ENCODE results near the gene HPCAL1.

Gene HPCAL1

DNA sequence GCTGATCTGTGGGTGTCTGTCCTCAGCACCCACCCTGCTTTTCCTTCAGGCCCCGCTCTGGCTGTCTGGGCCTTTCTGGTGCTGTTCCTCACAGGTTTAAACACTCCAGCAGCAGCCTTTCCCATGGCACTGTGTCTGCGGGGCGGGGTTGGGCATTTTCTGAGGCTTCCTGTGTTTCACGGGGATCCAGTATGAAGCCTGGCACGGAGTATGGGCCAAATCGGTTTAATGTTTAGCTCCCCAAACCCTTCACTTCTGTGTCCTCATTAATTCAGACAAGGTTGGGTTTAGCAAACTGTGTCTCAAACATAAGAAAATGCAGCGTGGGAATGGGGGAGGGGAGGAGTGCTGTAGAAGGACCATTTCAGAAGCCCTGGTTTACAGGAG lies 44.9 kb downstream of the HPCAL1 start:
- ChIA-PET POLR2A (no interaction called here), CTCF (interaction anchor here (1.3 to 2.7 kb wide), 5 partner anchors 13 to 88 kb away, joined by 4 to 10 read pairs (median 10); no protein-coding TSS in a partner anchor)
- H3K36me3 ChIP-seq (ENCODE audit: control insufficient read depth in 4 of 4, insufficient read depth in 4 of 4, low read length in 3 of 4): peaks cover 0 to under 1% (median 0%) of the 10 kb centered on the region in 4 experiments
- H3K27me3 ChIP-seq (replicated peaks in 2 of 5; ENCODE audit: control insufficient read depth in 4 of 5, insufficient read depth in 5 of 5, low read length in 4 of 5): no peaks in the 10 kb centered on the region
- 70% methylated on average over 6 of the region's 7 CpGs for WGBS (ENCODE audit: insufficient coverage)
- DNase-seq: no peak
- H3K9me3 ChIP-seq (ENCODE audit: control extremely low read depth in 1 of 5, control insufficient read depth in 4 of 5, insufficient read depth in 2 of 5, low read depth in 1 of 5, low read length in 4 of 5): no peaks in the 10 kb centered on the region
- no peak overlapping the region for H3K4me3 ChIP-seq (ENCODE audit: control insufficient read depth in 1 of 7, extremely low read depth in 1 of 7, insufficient read depth in 4 of 7, low read depth in 2 of 7, low read length in 6 of 7)
- no peak overlapping the region for H3K27ac ChIP-seq (ENCODE audit: insufficient read depth in 1 of 2, low read depth in 1 of 2, low read length in 2 of 2, poor library complexity in 1 of 2, severe bottlenecking in 2 of 2)
- H3K4me1 ChIP-seq (ENCODE audit: control extremely low read depth in 1 of 4, control insufficient read depth in 4 of 4, insufficient read depth in 4 of 4, low read length in 3 of 4): peaks cover 4 to 55% (median 33%) of the 10 kb centered on the region in 4 experiments

DNA sequence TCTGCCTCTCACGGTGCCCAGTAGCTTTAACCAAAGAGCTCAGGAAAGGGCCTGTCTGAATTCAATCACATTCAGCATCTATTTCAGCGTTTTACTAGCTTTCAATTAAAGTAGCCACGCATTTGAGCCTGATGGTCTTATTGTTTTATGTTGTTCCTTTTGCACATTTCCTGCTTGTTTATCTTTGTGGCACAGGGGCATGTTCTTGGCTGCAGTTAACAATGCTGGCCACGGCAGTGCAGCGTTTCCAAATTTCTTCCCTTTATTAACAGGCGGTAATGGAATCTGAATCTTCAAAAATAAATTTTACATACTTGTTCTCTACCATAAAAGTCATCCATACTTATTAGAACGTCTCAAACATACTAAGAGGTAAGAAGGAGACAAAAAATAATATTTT lies 46.2 kb downstream of the HPCAL1 start:
- DNase-seq: peak in 2 of 3 donors; percentile 53 to 69
- Histone ChIP-seq H3K27me3 (replicated peaks in 2 of 5; ENCODE audit: control insufficient read depth in 4 of 5, insufficient read depth in 5 of 5, low read length in 4 of 5) (no peaks in the 10 kb centered on the region), H3K4me1 (ENCODE audit: control extremely low read depth in 1 of 4, control insufficient read depth in 4 of 4, insufficient read depth in 4 of 4, low read length in 3 of 4) (peaks cover 4 to 48% (median 29%) of the 10 kb centered on the region in 4 experiments), H3K36me3 (ENCODE audit: control insufficient read depth in 4 of 4, insufficient read depth in 4 of 4, low read length in 3 of 4) (peaks cover 0 to 6% (median under 1%) of the 10 kb centered on the region in 4 experiments), H3K9me3 (ENCODE audit: control extremely low read depth in 1 of 5, control insufficient read depth in 4 of 5, insufficient read depth in 2 of 5, low read depth in 1 of 5, low read length in 4 of 5) (no peaks in the 10 kb centered on the region), H3K27ac (ENCODE audit: insufficient read depth in 1 of 2, low read depth in 1 of 2, low read length in 2 of 2, poor library complexity in 1 of 2, severe bottlenecking in 2 of 2) (no peak overlapping the region), H3K4me3 (ENCODE audit: control insufficient read depth in 1 of 7, extremely low read depth in 1 of 7, insufficient read depth in 4 of 7, low read depth in 2 of 7, low read length in 6 of 7) (peak overlapping the region in 1 of 7 experiments; percentile 13)
- POLR2A ChIA-PET: no interaction called here
- CTCF ChIA-PET: interaction anchor here (1.0 to 2.7 kb wide), 8 partner anchors 8 to 86 kb away, joined by 3 to 10 read pairs (median 8); no protein-coding TSS in a partner anchor
- 17% methylated on average over 2 of the region's 7 CpGs for WGBS (ENCODE audit: insufficient coverage)

DNA sequence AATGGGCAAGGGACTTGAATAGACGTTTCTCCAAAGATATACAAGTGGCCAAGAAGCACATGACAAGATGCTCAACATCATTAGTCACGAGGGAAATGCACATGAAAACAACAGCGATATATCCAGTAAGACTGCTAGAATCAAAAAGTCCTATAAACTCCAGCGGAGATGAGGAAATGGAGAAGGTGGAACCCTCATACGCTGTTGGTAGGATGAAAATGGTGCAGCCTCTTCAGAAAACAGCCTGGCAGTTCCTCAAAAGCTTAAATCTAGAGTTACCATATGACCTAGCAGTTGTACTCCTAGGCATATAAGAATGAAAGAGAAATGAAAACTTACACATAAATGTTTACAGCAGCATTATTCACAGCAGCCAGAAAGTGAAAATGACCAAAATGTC lies 48.1 kb downstream of the HPCAL1 start:
- H3K36me3 ChIP-seq (ENCODE audit: control insufficient read depth in 4 of 4, insufficient read depth in 4 of 4, low read length in 3 of 4): peaks cover 5 to 10% (median 7%) of the 10 kb centered on the region in 4 experiments
- POLR2A ChIA-PET: interaction anchor here (1.0 kb wide), 1 partner anchor 9 kb away, joined by 5 read pairs; no protein-coding TSS in a partner anchor
- no peak overlapping the region for H3K4me3 ChIP-seq (ENCODE audit: control insufficient read depth in 1 of 7, extremely low read depth in 1 of 7, insufficient read depth in 4 of 7, low read depth in 2 of 7, low read length in 6 of 7)
- WGBS (ENCODE audit: insufficient coverage): 54% methylated on average over 2 of the region's 5 CpGs
- H3K27ac ChIP-seq (ENCODE audit: insufficient read depth in 1 of 2, low read depth in 1 of 2, low read length in 2 of 2, poor library complexity in 1 of 2, severe bottlenecking in 2 of 2): no peak overlapping the region
- H3K4me1 ChIP-seq (ENCODE audit: control extremely low read depth in 1 of 4, control insufficient read depth in 4 of 4, insufficient read depth in 4 of 4, low read length in 3 of 4): peaks cover 4 to 38% (median 21%) of the 10 kb centered on the region in 4 experiments
- H3K27me3 ChIP-seq (replicated peaks in 2 of 5; ENCODE audit: control insufficient read depth in 4 of 5, insufficient read depth in 5 of 5, low read length in 4 of 5): no peaks in the 10 kb centered on the region
- H3K9me3 ChIP-seq (ENCODE audit: control extremely low read depth in 1 of 5, control insufficient read depth in 4 of 5, insufficient read depth in 2 of 5, low read depth in 1 of 5, low read length in 4 of 5): no peaks in the 10 kb centered on the region
- CTCF ChIA-PET: interaction anchor here (1.9 to 2.6 kb wide), 2 partner anchors 13 to 58 kb away, joined by 6 to 12 read pairs; no protein-coding TSS in a partner anchor
- DNase-seq: peak in 2 of 3 donors; percentile 57 to 59

DNA sequence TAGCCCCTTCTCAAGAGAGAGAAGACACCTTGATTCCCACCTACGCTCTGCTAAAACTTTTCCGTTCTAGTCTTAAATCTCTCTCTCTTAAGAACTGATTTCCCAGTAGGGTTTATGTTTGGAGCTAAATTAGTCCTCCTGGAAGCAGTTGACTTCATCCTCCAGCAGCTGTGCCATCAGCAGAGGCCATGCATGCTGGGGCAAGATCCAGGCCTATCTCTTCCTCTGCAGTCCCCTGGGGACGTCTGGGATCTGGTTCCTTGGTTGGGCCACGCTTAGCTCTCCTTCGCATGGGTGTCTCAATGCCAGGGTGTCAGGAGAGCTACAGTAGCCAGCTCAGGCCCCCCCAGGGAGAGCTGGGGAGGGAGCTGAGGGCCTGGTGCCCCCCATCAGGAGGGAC lies 49.7 kb downstream of the HPCAL1 start:
- Histone ChIP-seq H3K4me1 (ENCODE audit: control extremely low read depth in 1 of 4, control insufficient read depth in 4 of 4, insufficient read depth in 4 of 4, low read length in 3 of 4) (peaks cover 4 to 26% (median 10%) of the 10 kb centered on the region in 4 experiments), H3K27ac (ENCODE audit: insufficient read depth in 1 of 2, low read depth in 1 of 2, low read length in 2 of 2, poor library complexity in 1 of 2, severe bottlenecking in 2 of 2) (no peak overlapping the region), H3K36me3 (ENCODE audit: control insufficient read depth in 4 of 4, insufficient read depth in 4 of 4, low read length in 3 of 4) (peaks cover 5 to 10% (median 7%) of the 10 kb centered on the region in 4 experiments), H3K9me3 (ENCODE audit: control extremely low read depth in 1 of 5, control insufficient read depth in 4 of 5, insufficient read depth in 2 of 5, low read depth in 1 of 5, low read length in 4 of 5) (no peaks in the 10 kb centered on the region), H3K27me3 (replicated peaks in 2 of 5; ENCODE audit: control insufficient read depth in 4 of 5, insufficient read depth in 5 of 5, low read length in 4 of 5) (no peaks in the 10 kb centered on the region), H3K4me3 (ENCODE audit: control insufficient read depth in 1 of 7, extremely low read depth in 1 of 7, insufficient read depth in 4 of 7, low read depth in 2 of 7, low read length in 6 of 7) (no peak overlapping the region)
- WGBS (ENCODE audit: insufficient coverage): 90% methylated on average over 3 of the region's 5 CpGs
- no peak for DNase-seq
- ChIA-PET POLR2A (no interaction called here), CTCF (interaction anchor here (1.1 to 2.6 kb wide), 5 partner anchors 8 to 83 kb away, joined by 3 to 12 read pairs (median 5); no protein-coding TSS in a partner anchor)

GRCh38 chr2:10352972-10353371 lies 50.3 kb downstream of the HPCAL1 start:
- POLR2A ChIA-PET: interaction anchor here (0.6 kb wide), 1 partner anchor 114 kb away, joined by 3 read pairs; no protein-coding TSS in a partner anchor
- peaks cover 4 to 20% (median 6%) of the 10 kb centered on the region in 4 experiments for H3K4me1 ChIP-seq (ENCODE audit: control extremely low read depth in 1 of 4, control insufficient read depth in 4 of 4, insufficient read depth in 4 of 4, low read length in 3 of 4)
- H3K4me3 ChIP-seq (ENCODE audit: control insufficient read depth in 1 of 7, extremely low read depth in 1 of 7, insufficient read depth in 4 of 7, low read depth in 2 of 7, low read length in 6 of 7): no peak overlapping the region

DNA sequence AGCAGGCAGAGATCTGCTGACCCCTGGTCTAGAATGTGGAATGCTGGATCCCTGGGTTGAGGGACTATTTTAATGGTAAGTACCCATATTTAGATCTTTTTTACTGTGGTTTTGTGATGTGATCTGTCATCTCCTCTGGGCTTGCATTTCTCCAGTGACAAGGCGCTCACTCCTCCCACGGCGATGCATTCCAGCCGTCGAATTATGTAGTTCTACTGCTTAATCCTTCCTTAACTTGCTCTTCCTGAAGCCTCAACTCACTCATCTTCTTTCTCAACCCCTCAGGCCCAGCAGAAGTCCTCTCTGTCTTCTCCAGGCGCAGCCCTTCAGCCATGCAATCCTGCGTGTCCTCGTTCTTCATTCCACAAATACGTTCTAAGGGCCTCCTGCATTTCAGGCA lies 51.2 kb downstream of the HPCAL1 start:
- no peak overlapping the region for H3K4me3 ChIP-seq (ENCODE audit: control insufficient read depth in 1 of 7, extremely low read depth in 1 of 7, insufficient read depth in 4 of 7, low read depth in 2 of 7, low read length in 6 of 7)
- ChIA-PET POLR2A (no interaction called here), CTCF (interaction anchor here (1.0 to 1.8 kb wide), 2 partner anchors 21 to 54 kb away, joined by 3 to 8 read pairs; no protein-coding TSS in a partner anchor)
- no peak for DNase-seq
- peaks cover 6 to 14% (median 11%) of the 10 kb centered on the region in 4 experiments for H3K36me3 ChIP-seq (ENCODE audit: control insufficient read depth in 4 of 4, insufficient read depth in 4 of 4, low read length in 3 of 4)
- 95% methylated on average over 9 of the region's 9 CpGs for WGBS (ENCODE audit: insufficient coverage)
- H3K4me1 ChIP-seq (ENCODE audit: control extremely low read depth in 1 of 4, control insufficient read depth in 4 of 4, insufficient read depth in 4 of 4, low read length in 3 of 4): peaks cover under 1 to 13% (median 3%) of the 10 kb centered on the region in 4 experiments
- H3K9me3 ChIP-seq (ENCODE audit: control extremely low read depth in 1 of 5, control insufficient read depth in 4 of 5, insufficient read depth in 2 of 5, low read depth in 1 of 5, low read length in 4 of 5): no peaks in the 10 kb centered on the region
- no peak overlapping the region for H3K27ac ChIP-seq (ENCODE audit: insufficient read depth in 1 of 2, low read depth in 1 of 2, low read length in 2 of 2, poor library complexity in 1 of 2, severe bottlenecking in 2 of 2)
- no peaks in the 10 kb centered on the region for H3K27me3 ChIP-seq (replicated peaks in 2 of 5; ENCODE audit: control insufficient read depth in 4 of 5, insufficient read depth in 5 of 5, low read length in 4 of 5)

More at GRCh38 chr2:10352972-10353371, 50.3 kb downstream of the HPCAL1 start:
- H3K27me3 ChIP-seq (replicated peaks in 2 of 5; ENCODE audit: control insufficient read depth in 4 of 5, insufficient read depth in 5 of 5, low read length in 4 of 5): no peaks in the 10 kb centered on the region
- peaks cover 6 to 10% (median 7%) of the 10 kb centered on the region in 4 experiments for H3K36me3 ChIP-seq (ENCODE audit: control insufficient read depth in 4 of 4, insufficient read depth in 4 of 4, low read length in 3 of 4)
- CTCF ChIA-PET: interaction anchor here (0.8 to 2.6 kb wide), 6 partner anchors 9 to 83 kb away, joined by 3 to 12 read pairs (median 4); no protein-coding TSS in a partner anchor
- 97% methylated on average over 5 of the region's 7 CpGs for WGBS (ENCODE audit: insufficient coverage)
- DNase-seq: no peak
- H3K27ac ChIP-seq (ENCODE audit: insufficient read depth in 1 of 2, low read depth in 1 of 2, low read length in 2 of 2, poor library complexity in 1 of 2, severe bottlenecking in 2 of 2): no peak overlapping the region
- H3K9me3 ChIP-seq (ENCODE audit: control extremely low read depth in 1 of 5, control insufficient read depth in 4 of 5, insufficient read depth in 2 of 5, low read depth in 1 of 5, low read length in 4 of 5): no peaks in the 10 kb centered on the region

- Histone ChIP-seq H3K9me3 (ENCODE audit: control extremely low read depth in 1 of 5, control insufficient read depth in 4 of 5, insufficient read depth in 2 of 5, low read depth in 1 of 5, low read length in 4 of 5) (no peaks in the 10 kb centered on the region), H3K27ac (ENCODE audit: insufficient read depth in 1 of 2, low read depth in 1 of 2, low read length in 2 of 2, poor library complexity in 1 of 2, severe bottlenecking in 2 of 2) (no peak overlapping the region), H3K4me3 (ENCODE audit: control insufficient read depth in 1 of 7, extremely low read depth in 1 of 7, insufficient read depth in 4 of 7, low read depth in 2 of 7, low read length in 6 of 7) (no peak overlapping the region), H3K4me1 (ENCODE audit: control extremely low read depth in 1 of 4, control insufficient read depth in 4 of 4, insufficient read depth in 4 of 4, low read length in 3 of 4) (peaks cover 0 to 12% (median 3%) of the 10 kb centered on the region in 4 experiments), H3K27me3 (replicated peaks in 2 of 5; ENCODE audit: control insufficient read depth in 4 of 5, insufficient read depth in 5 of 5, low read length in 4 of 5) (no peaks in the 10 kb centered on the region), H3K36me3 (ENCODE audit: control insufficient read depth in 4 of 4, insufficient read depth in 4 of 4, low read length in 3 of 4) (peaks cover 6 to 14% (median 13%) of the 10 kb centered on the region in 4 experiments)
- ChIA-PET POLR2A (interaction anchor here (0.6 kb wide), 1 partner anchor 36 kb away, joined by 3 read pairs; no protein-coding TSS in a partner anchor), CTCF (interaction anchor here (1.0 kb wide), 1 partner anchor 54 kb away, joined by 3 read pairs; no protein-coding TSS in a partner anchor)
- WGBS (ENCODE audit: insufficient coverage): 100% methylated on average over 5 of the region's 10 CpGs
- no peak for DNase-seq
These were observed 51.7 kb downstream of the HPCAL1 start for GRCh38 chr2:10354399-10354798.
